ENCODE measurements around the gene TNNC1.

Gene TNNC1

GRCh38 chr3:52453496-52454249 lies at the start of gene TNNC1:
TSS of gene TNNC1 (minus strand) at chr3:52454041. CDS start at chr3:52454015, 26 bp downstream.
- DNase-seq = no peak

- no peak for DNase-seq
Observed at GRCh38 chr3:52502808-52503350, 49.0 kb upstream of the TNNC1 start.

GRCh38 chr3:52502001-52502400 lies 48.2 kb upstream of the TNNC1 start:
- no peak for DNase-seq

GRCh38 chr3:52501046-52501445 lies 47.2 kb upstream of the TNNC1 start:
- DNase-seq = no peak

DNA sequence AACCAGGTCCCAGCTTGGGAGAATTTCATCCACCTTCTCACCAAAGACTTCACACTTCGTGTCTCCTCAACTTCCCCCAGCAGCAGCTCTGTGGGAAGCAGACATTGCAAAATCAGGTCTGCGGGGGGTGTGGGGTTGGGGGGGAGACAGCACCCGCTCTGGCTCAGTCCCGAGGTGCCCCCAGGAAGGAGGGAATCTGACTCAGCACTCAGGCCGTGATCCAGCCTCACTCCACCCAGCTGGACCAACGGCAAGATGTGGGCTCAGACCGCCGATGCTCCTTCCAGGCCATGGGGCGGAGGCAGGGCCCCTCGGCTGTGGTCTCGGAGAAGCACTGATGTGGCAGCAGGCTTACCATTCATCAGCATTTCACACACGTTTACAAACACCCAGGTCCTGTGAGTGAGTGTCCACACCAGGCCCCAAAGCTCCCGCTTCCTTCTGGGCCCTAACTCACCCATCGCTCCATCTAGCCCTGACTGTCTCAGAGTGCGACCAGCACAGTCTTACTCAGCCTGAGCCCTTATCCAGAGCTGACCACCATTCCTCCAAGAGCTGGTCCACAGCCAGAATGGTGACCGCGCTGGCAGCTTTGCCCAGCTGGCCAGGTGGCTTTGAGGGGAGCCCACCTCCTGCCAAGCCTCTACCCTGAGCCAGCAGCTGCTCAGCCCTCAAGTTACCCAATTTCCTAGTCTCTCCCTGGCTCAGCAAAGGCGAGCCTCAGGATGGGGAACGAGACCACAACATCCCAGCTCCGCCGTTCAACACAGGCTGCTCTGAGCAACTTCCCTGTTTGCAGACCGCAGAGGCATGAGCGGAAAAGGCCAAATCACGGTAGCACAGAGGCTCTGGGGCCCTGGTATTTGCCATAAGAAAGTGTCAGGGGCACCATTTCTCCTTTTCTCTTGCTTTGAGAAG lies 44.6 kb upstream of the TNNC1 start:
- no peak for DNase-seq

- no peak for DNase-seq
Observed at GRCh38 chr3:52495777-52496602, 42.1 kb upstream of the TNNC1 start.

DNA sequence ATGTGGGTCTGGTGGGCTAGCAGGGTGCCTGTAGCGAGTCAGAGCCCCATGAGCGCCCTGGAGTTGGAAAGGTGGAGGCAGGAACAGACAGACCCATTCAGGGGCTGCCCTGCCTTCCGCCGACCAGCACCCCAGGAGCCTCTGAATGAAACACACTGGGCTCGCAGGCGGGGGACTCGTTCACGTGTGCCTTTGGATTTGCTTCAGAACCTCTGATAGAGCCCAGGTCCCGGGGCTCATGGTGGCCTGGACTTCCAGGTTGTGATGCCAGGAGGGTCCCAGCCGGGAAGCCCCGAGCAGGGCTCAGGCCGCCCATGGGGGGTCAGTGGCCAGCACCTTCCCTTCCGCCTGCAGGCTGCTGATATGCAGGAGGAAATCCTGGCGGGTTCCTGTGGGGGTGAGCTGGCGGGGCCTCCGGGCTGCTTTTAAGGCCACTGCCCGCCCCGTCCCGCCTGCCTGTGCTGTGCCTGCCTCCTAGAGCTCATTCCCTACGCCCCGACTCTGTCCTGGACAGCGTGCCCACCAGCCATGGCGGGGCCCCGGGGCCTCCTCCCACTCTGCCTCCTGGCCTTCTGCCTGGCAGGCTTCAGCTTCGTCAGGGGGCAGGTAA lies 41.1 kb upstream of the TNNC1 start, which contains the start of gene STAB1:
Gene STAB1, plus strand, starts transcription at position 453 of the 610 bp plus-strand sequence. Its CDS starts 76 bp downstream, at position 529.
- no peak for DNase-seq

GRCh38 chr3:52494445-52494844 lies 40.6 kb upstream of the TNNC1 start:
- DNase-seq = no peak

GRCh38 chr3:52493232-52494017 lies 39.6 kb upstream of the TNNC1 start:
- DNase-seq = no peak

DNA sequence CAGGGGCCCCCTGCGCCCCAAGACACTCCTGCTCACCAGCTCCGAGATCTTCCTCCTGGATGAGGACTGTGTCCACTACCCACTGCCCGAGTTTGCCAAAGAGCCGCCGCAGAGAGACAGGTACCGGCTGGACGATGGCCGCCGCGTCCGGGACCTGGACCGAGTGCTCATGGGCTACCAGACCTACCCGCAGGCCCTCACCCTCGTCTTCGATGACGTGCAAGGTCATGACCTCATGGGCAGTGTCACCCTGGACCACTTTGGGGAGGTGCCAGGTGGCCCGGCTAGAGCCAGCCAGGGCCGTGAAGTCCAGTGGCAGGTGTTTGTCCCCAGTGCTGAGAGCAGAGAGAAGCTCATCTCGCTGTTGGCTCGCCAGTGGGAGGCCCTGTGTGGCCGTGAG lies 38.2 kb upstream of the TNNC1 start:
- DNase-seq = no peak

DNA sequence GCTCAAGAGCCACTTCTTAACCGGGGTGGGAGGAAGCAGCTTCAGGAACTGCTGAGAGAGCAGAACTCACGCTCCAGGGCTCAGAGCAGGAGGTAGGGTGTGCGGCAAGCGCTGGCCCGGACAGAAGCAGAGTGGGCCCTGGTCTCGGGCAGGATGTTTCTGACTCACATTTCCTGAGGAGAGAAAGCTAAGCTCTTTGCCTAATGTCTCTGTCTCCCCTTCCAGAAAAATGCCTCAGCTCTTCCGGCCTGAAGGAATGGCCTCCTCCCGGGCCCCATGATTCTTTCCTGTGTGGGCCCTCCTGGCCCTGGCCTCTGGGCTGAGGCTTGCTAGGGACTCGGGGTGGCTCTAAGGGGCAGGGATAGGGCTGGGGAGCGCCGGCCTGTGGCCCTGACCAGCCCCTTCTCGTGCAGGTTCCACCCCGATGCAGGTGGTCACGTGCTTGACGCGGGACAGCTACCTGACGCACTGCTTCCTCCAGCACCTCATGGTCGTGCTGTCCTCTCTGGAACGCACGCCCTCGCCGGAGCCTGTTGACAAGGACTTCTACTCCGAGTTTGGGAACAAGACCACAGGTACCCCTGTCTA lies 37.2 kb upstream of the TNNC1 start:
- DNase-seq = peak; percentile 22

DNA sequence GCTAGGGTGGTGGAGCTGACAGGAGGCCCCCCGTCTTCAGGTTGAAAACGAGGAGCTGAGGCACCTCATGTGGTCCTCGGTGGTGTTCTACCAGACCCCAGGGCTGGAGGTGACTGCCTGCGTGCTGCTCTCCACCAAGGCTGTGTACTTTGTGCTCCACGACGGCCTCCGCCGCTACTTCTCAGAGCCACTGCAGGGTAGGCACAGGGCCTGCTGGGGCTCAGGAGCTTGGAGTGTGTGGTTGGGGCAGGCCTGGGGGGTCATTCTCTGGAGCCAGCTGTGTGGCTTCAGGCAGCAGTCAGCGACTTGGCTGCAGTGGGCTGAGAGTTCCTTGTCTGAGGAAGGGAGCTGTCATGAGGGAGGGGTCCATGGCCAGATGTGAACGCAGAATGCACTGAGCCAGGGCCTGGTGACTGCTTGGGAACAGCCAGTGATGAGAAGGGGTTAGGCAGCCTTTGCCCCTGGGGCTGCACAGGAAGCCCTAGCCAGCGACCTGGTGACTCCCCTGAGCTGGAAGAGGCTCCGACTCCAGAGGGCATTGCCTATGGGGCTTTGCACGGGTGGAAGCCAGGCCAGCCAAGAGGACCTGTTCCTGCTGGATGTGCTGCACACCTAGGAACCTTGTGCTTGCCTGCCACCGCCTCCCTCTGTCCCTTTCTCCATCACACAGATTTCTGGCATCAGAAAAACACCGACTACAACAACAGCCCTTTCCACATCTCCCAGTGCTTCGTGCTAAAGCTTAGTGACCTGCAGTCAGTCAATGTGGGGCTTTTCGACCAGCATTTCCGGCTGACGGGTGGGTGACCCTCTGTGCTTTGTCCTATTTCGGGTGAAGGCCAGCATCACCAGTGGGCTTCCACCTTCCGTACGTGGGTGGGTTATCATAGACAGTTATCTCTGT lies 36.4 kb upstream of the TNNC1 start:
- no peak for DNase-seq

DNA sequence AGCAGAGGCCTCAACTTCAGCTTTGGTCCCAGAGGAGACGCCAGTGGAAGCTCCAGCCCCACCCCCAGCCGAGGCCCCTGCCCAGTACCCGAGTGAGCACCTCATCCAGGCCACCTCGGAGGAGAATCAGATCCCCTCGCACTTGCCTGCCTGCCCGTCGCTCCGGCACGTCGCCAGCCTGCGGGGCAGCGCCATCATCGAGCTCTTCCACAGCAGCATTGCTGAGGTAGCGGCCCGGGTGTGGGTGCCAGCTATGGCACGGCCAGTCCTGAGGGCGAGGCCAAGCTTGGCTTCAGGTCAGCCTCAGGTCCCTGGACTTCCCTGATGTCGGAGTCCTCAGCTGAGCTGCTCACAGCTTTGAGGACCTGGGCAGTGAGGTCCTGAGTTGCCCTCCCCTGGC lies 35.6 kb upstream of the TNNC1 start:
- no peak for DNase-seq

DNA sequence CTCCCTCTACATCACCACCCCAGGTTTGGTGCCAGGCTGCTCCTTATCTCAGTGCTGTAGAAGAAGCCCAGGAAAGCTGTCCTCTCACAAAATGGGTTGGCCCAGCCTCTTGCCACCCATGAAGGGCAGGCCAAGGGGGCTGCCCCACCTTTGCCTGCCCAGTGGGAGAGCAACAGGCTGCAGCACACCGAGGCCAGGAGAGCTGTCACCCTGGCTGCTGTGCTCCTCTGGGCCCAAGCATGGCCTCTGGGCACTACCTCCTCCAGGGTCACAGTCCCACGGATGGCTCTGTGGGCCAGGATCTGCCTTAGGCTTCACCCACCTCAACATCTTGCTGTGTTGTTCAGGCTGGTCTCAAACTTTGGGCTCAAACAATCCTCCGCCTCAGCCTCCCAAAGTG lies 34.9 kb upstream of the TNNC1 start:
- no peak for DNase-seq

DNA sequence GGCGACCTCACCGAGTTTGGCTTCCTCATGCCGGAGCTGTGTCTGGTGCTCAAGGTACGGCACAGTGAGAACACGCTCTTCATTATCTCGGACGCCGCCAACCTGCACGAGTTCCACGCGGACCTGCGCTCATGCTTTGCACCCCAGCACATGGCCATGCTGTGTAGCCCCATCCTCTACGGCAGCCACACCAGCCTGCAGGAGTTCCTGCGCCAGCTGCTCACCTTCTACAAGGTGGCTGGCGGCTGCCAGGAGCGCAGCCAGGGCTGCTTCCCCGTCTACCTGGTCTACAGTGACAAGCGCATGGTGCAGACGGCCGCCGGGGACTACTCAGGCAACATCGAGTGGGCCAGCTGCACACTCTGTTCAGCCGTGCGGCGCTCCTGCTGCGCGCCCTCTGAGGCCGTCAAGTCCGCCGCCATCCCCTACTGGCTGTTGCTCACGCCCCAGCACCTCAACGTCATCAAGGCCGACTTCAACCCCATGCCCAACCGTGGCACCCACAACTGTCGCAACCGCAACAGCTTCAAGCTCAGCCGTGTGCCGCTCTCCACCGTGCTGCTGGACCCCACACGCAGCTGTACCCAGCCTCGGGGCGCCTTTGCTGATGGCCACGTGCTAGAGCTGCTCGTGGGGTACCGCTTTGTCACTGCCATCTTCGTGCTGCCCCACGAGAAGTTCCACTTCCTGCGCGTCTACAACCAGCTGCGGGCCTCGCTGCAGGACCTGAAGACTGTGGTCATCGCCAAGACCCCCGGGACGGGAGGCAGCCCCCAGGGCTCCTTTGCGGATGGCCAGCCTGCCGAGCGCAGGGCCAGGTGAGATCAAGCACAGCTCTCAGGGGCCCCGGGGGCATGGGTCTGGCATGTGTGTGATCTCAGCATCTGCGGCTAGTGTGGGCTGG lies 34.2 kb upstream of the TNNC1 start:
- DNase-seq = no peak

- no peak for DNase-seq
Observed at GRCh38 chr3:52487050-52487787, 33.4 kb upstream of the TNNC1 start.

- no peak for DNase-seq
Observed at GRCh38 chr3:52484680-52485461, 31.0 kb upstream of the TNNC1 start.
